ENCODE data around the gene LOXL3.

- TF ChIP-seq CTCF (tag by site-specific recombination; IDR thresholded peaks at IDR 0.05) (no peak), ZNF2 (tag by site-specific recombination; IDR thresholded peaks at IDR 0.05) (no peak), ZNF830 (tag by site-specific recombination; IDR thresholded peaks at IDR 0.05; ENCODE audit: low read depth) (no peak), ZNF792 (tag by site-specific recombination; IDR thresholded peaks at IDR 0.05) (no peak), YY1 (tag by site-specific recombination; IDR thresholded peaks at IDR 0.05) (no peak), ZNF10 (tag by site-specific recombination; IDR thresholded peaks at IDR 0.05) (no peak), BCL11B (tag by site-specific recombination; IDR thresholded peaks at IDR 0.05; ENCODE audit: low read depth) (no peak), ZNF623 (tag by site-specific recombination; IDR thresholded peaks at IDR 0.05) (no peak), SP2 (tag by site-specific recombination; IDR thresholded peaks at IDR 0.05) (no peak), GLI4 (tag by site-specific recombination; IDR thresholded peaks at IDR 0.05) (no peak), ZNF24 (tag by site-specific recombination; IDR thresholded peaks at IDR 0.05) (no peak), ZBTB49 (tag by site-specific recombination; IDR thresholded peaks at IDR 0.05; ENCODE audit: low read depth) (no peak)
- TF ChIP-seq, protein P1, sequence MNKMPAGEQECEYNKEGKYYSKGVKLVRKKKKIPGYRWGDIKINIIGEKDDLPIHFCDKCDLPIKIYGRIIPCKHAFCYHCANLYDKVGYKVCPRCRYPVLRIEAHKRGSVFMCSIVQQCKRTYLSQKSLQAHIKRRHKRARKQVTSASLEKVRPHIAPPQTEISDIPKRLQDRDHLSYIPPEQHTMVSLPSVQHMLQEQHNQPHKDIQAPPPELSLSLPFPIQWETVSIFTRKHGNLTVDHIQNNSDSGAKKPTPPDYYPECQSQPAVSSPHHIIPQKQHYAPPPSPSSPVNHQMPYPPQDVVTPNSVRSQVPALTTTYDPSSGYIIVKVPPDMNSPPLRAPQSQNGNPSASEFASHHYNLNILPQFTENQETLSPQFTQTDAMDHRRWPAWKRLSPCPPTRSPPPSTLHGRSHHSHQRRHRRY (tag by site-specific recombination; IDR thresholded peaks at IDR 0.05): no peak
- TF ChIP-seq, protein P2, sequence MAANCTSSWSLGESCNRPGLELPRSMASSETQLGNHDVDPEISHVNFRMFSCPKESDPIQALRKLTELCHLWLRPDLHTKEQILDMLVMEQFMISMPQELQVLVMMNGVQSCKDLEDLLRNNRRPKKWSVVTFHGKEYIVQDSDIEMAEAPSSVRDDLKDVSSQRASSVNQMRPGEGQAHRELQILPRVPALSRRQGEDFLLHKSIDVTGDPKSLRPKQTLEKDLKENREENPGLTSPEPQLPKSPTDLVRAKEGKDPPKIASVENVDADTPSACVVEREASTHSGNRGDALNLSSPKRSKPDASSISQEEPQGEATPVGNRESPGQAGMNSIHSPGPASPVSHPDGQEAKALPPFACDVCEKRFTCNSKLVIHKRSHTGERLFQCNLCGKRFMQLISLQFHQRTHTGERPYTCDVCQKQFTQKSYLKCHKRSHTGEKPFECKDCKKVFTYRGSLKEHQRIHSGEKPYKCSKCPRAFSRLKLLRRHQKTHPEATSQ (tag by site-specific recombination; IDR thresholded peaks at IDR 0.05): no peak
Observed at GRCh38 chr2:74573747-74574562, 20.2 kb upstream of the LOXL3 start.
